Measurements from ENCODE around the gene GLI3.

GLI3 gene

DNA sequence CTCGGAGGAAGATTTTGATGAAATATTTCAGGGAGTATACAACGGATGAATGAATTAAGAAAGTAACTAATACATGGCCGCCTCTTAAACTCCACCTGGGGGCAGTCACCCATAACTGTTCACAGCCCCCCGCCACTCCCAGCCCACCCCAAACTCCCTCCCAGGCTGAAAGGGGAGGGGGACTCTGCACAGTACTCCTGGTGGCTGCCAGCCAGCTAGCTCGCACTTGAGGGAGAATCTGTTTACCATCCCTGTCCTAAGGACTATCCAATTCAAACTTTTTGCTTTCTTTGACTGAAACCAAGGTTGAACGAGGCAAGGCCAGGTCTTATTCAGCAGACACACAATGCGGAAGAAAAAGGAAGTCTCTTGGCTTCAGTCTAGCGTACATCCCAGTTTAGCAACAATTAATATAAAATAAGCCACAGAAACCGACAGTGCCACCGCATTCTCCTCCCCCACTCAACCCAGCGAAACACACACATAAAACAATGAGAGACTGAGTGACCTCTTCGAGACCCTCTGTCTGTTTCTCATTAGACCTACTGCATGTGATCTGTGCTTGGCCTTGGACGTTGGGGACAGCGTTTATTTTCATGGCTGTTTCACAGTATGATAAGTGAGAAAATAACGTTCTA lies 219.5 kb downstream of the GLI3 start:
- Histone ChIP-seq H3K36me3 (ENCODE audit: control insufficient read depth in 2 of 2, insufficient read depth in 1 of 2, low read length in 2 of 2) (peaks cover 0 to 40% of the 10 kb centered on the region in 2 experiments), H3K4me3 (ENCODE audit: low read depth, low read length) (no peak overlapping the region), H3K9me3 (ENCODE audit: control insufficient read depth, insufficient read depth, low read depth, low read length) (no peaks in the 10 kb centered on the region), H3K4me1 (ENCODE audit: control insufficient read depth, insufficient read depth, low read length) (no peaks in the 10 kb centered on the region), H3K27ac (ENCODE audit: extremely low read depth, low read depth, low read length) (no peak overlapping the region)
- ChIA-PET CTCF (no interaction called here), POLR2A (no interaction called here)
- TF ChIP-seq ZFP41 (tag by site-specific recombination; IDR thresholded peaks at IDR 0.05; ENCODE audit: borderline replicate concordance): no peak

DNA sequence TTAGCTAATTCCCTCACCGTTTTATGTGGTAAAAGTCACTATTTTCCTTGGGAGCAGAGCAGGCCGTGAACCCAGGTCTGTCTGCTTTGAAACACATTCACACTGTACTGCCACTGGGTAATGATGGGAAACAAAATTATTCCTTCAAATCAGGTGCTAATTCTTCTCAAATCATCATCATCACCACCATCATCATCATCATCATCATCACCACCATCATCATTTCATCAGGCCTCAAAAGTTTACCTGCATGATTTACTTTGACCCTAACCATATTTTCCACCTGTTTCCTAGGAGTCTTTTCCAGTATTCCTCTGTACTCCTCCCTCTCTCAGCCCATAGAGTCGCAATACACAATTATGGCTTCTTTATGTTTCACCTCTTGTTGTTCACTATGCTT lies 220.5 kb downstream of the GLI3 start:
- no peaks in the 10 kb centered on the region for H3K4me1 ChIP-seq (ENCODE audit: control insufficient read depth, insufficient read depth, low read length)
- H3K36me3 ChIP-seq (ENCODE audit: control insufficient read depth in 2 of 2, insufficient read depth in 1 of 2, low read length in 2 of 2): peaks cover 0 to 38% of the 10 kb centered on the region in 2 experiments
- ChIA-PET CTCF (no interaction called here), POLR2A (no interaction called here)
- H3K9me3 ChIP-seq (ENCODE audit: control insufficient read depth, insufficient read depth, low read depth, low read length): no peaks in the 10 kb centered on the region
- H3K27ac ChIP-seq (ENCODE audit: extremely low read depth, low read depth, low read length): no peak overlapping the region
- no peak overlapping the region for H3K4me3 ChIP-seq (ENCODE audit: low read depth, low read length)
- TF ChIP-seq, protein P1, sequence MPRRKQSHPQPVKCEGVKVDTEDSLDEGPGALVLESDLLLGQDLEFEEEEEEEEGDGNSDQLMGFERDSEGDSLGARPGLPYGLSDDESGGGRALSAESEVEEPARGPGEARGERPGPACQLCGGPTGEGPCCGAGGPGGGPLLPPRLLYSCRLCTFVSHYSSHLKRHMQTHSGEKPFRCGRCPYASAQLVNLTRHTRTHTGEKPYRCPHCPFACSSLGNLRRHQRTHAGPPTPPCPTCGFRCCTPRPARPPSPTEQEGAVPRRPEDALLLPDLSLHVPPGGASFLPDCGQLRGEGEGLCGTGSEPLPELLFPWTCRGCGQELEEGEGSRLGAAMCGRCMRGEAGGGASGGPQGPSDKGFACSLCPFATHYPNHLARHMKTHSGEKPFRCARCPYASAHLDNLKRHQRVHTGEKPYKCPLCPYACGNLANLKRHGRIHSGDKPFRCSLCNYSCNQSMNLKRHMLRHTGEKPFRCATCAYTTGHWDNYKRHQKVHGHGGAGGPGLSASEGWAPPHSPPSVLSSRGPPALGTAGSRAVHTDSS (tag by site-specific recombination; IDR thresholded peaks at IDR 0.05): peak; percentile 90
- TF ChIP-seq ZNF610 (tag by site-specific recombination; IDR thresholded peaks at IDR 0.05; ENCODE audit: borderline replicate concordance): no peak
- TF ChIP-seq, protein P2, sequence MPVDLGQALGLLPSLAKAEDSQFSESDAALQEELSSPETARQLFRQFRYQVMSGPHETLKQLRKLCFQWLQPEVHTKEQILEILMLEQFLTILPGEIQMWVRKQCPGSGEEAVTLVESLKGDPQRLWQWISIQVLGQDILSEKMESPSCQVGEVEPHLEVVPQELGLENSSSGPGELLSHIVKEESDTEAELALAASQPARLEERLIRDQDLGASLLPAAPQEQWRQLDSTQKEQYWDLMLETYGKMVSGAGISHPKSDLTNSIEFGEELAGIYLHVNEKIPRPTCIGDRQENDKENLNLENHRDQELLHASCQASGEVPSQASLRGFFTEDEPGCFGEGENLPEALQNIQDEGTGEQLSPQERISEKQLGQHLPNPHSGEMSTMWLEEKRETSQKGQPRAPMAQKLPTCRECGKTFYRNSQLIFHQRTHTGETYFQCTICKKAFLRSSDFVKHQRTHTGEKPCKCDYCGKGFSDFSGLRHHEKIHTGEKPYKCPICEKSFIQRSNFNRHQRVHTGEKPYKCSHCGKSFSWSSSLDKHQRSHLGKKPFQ (tag by site-specific recombination; IDR thresholded peaks at IDR 0.05): no peak

DNA sequence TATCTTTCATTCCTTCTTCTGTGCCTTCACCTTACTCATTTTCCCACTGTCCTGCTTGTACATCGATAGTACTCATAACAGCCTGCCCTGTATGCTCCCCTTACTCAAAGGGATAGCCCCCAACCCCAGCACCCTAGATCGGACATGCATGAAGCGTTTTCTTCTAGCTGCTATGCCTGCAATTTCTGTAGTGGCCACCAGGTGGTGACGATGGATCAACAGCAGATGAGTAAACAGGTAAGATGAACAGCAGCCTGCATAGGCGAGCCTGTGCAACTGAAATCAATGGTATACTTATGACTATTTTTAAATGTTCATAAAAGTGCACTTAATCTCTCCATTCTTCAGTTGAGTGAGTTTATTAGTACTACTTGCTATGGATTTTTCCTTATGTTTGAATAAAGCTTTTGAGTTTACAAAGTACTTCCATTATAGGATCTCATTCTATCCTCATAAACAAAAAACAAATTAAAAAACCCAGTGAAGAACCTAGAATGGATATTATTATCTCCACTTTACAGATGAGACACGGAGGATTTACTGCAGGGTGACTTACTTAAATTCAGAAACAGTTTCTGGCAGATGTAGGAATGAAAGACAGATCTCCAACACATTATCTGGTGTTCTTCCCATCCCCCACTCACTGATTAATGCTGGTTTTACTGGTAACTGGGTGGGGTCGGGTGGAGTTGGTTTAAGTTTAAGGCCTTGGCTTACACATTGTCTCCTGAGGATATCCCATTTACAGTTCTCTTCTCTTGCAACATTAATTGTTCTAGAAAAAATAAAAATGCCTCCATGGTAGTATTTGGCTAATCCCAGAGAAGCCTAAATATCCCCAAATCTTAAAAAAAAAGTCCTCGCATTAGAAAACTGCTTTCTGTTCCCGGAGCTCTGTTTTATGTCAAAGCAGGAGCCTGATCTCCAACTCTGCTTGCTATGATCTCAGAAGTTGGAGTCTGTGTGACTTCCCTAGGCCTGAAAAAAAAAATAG lies 222.1 kb downstream of the GLI3 start:
- Histone ChIP-seq H3K4me1 (ENCODE audit: control insufficient read depth, insufficient read depth, low read length) (no peaks in the 10 kb centered on the region), H3K27ac (ENCODE audit: extremely low read depth, low read depth, low read length) (no peak overlapping the region), H3K4me3 (ENCODE audit: low read depth, low read length) (no peak overlapping the region), H3K36me3 (ENCODE audit: control insufficient read depth in 2 of 2, insufficient read depth in 1 of 2, low read length in 2 of 2) (peaks cover 0 to 36% of the 10 kb centered on the region in 2 experiments; a peak in 2 of 3 replicates), H3K9me3 (ENCODE audit: control insufficient read depth, insufficient read depth, low read depth, low read length) (no peaks in the 10 kb centered on the region)
- CTCF ChIA-PET: interaction anchor here (0.5 to 1.6 kb wide), 10 partner anchors 9 to 1823 kb away, joined by 3 to 8 read pairs (median 4); no protein-coding TSS in a partner anchor
- POLR2A ChIA-PET: no interaction called here
- TF ChIP-seq ZFP69B (tag by site-specific recombination; IDR thresholded peaks at IDR 0.05) (no peak), TRIM28 (IDR thresholded peaks at IDR 0.05; ENCODE audit: borderline replicate concordance, low read length) (peak; percentile 37; the same call in 1 of the 2 replicates)

DNA sequence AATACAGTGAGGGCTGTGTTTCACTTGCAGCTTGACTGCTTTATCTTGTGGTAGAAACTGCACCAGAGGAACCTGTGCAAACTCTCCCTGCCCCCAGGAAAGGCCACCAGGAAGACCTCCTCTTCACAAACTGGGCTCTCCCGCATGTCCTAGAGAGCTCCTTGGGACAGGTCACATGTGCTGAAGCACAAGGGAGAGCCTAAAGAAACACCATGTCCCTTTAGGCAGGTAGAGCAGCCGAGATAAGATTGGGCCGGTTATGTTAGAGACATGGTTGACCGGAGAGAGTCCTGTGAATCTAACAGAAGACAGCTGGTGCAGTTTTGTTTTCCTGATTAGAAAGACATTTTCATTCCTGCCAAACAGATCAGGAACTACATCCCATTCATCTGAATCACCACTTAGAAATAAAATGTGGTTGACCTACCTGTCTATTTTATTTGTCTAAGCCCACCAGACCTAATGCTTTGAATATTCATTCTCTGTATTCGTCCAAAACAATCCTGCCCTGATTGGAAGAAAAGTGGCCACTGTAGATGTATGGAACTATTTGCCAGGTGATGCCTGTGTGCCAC lies 224.1 kb downstream of the GLI3 start:
- no peaks in the 10 kb centered on the region for H3K9me3 ChIP-seq (ENCODE audit: control insufficient read depth, insufficient read depth, low read depth, low read length)
- H3K36me3 ChIP-seq (ENCODE audit: control insufficient read depth in 2 of 2, insufficient read depth in 1 of 2, low read length in 2 of 2): peaks cover 0 to 37% of the 10 kb centered on the region in 2 experiments; a peak in 2 of 3 replicates
- ChIA-PET CTCF (interaction anchor here (0.5 to 0.7 kb wide), 2 partner anchors 15 to 981 kb away, joined by 3 to 4 read pairs; no protein-coding TSS in a partner anchor), POLR2A (no interaction called here)
- H3K27ac ChIP-seq (ENCODE audit: extremely low read depth, low read depth, low read length): no peak overlapping the region
- H3K4me1 ChIP-seq (ENCODE audit: control insufficient read depth, insufficient read depth, low read length): no peaks in the 10 kb centered on the region
- H3K4me3 ChIP-seq (ENCODE audit: low read depth, low read length): no peak overlapping the region
- TF ChIP-seq ZNF664 (tag by site-specific recombination; IDR thresholded peaks at IDR 0.05) (no peak), MEIS1 (CRISPR knock-in tag; IDR thresholded peaks at IDR 0.05; ENCODE audit: borderline replicate concordance) (no peak), ZNF416 (tag by site-specific recombination; IDR thresholded peaks at IDR 0.05) (no peak), ZNF121 (tag by site-specific recombination; IDR thresholded peaks at IDR 0.05) (no peak), ZNF747 (tag by site-specific recombination; IDR thresholded peaks at IDR 0.05) (no peak), ZNF629 (tag by site-specific recombination; IDR thresholded peaks at IDR 0.05) (no peak), ZNF391 (tag by site-specific recombination; IDR thresholded peaks at IDR 0.05; ENCODE audit: borderline replicate concordance, low read depth) (no peak)
- TF ChIP-seq, protein P3, sequence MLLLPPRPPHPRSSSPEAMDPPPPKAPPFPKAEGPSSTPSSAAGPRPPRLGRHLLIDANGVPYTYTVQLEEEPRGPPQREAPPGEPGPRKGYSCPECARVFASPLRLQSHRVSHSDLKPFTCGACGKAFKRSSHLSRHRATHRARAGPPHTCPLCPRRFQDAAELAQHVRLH (tag by site-specific recombination; IDR thresholded peaks at IDR 0.05): no peak
- TF ChIP-seq, protein P4, sequence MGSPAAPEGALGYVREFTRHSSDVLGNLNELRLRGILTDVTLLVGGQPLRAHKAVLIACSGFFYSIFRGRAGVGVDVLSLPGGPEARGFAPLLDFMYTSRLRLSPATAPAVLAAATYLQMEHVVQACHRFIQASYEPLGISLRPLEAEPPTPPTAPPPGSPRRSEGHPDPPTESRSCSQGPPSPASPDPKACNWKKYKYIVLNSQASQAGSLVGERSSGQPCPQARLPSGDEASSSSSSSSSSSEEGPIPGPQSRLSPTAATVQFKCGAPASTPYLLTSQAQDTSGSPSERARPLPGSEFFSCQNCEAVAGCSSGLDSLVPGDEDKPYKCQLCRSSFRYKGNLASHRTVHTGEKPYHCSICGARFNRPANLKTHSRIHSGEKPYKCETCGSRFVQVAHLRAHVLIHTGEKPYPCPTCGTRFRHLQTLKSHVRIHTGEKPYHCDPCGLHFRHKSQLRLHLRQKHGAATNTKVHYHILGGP (tag by site-specific recombination; IDR thresholded peaks at IDR 0.05): no peak
- TF ChIP-seq, protein P5, sequence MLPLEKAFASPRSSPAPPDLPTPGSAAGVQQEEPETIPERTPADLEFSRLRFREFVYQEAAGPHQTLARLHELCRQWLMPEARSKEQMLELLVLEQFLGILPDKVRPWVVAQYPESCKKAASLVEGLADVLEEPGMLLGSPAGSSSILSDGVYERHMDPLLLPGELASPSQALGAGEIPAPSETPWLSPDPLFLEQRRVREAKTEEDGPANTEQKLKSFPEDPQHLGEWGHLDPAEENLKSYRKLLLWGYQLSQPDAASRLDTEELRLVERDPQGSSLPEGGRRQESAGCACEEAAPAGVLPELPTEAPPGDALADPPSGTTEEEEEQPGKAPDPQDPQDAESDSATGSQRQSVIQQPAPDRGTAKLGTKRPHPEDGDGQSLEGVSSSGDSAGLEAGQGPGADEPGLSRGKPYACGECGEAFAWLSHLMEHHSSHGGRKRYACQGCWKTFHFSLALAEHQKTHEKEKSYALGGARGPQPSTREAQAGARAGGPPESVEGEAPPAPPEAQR (tag by site-specific recombination; IDR thresholded peaks at IDR 0.05): no peak
- TF ChIP-seq, protein P1 (tag by site-specific recombination; IDR thresholded peaks at IDR 0.05): no peak
